Hepatic stellate cell (primary cell): ENCODE results near the gene FBXL17.

Experiments used
- DNase-seq: peaks from one replicate; pipeline ENCODE4 v3.0.0; 2011; ENCODE audit warnings: low spot score

FBXL17 gene

GRCh38 chr5:107858788-107859187 lies 523.1 kb downstream of the FBXL17 start:
- no peak for DNase-seq

GRCh38 chr5:107858324-107858723 lies 523.6 kb downstream of the FBXL17 start:
- no peak for DNase-seq

- no peak for DNase-seq
Observed at GRCh38 chr5:107857785-107858184, 524.1 kb downstream of the FBXL17 start.

- no peak for DNase-seq
Observed at GRCh38 chr5:107855171-107855570, 526.7 kb downstream of the FBXL17 start.

GRCh38 chr5:107853696-107854095 lies 528.2 kb downstream of the FBXL17 start:
- no peak for DNase-seq

- no peak for DNase-seq
Observed at GRCh38 chr5:107853031-107853430, 528.9 kb downstream of the FBXL17 start.

- no peak for DNase-seq
Observed at GRCh38 chr5:107849118-107849517, 532.8 kb downstream of the FBXL17 start.

- DNase-seq, result no peak
Observed at GRCh38 chr5:107840592-107840991, 541.3 kb downstream of the FBXL17 start.

GRCh38 chr5:107840161-107840560 lies 541.7 kb downstream of the FBXL17 start:
- no peak for DNase-seq

GRCh38 chr5:107835096-107835495 lies 546.8 kb downstream of the FBXL17 start:
- no peak for DNase-seq

GRCh38 chr5:107832746-107833145 lies 549.2 kb downstream of the FBXL17 start:
- no peak for DNase-seq

- peak; percentile 42 for DNase-seq
Observed at GRCh38 chr5:107831612-107832395, 550.1 kb downstream of the FBXL17 start.

GRCh38 chr5:107830750-107831149 lies 551.1 kb downstream of the FBXL17 start:
- no peak for DNase-seq

GRCh38 chr5:107826311-107827000 lies 555.4 kb downstream of the FBXL17 start:
- no peak for DNase-seq

GRCh38 chr5:107824821-107825220 lies 557.1 kb downstream of the FBXL17 start:
- DNase-seq, result no peak

GRCh38 chr5:107821288-107821687 lies 560.6 kb downstream of the FBXL17 start:
- DNase-seq, result no peak

GRCh38 chr5:107820429-107820828 lies 561.5 kb downstream of the FBXL17 start:
- no peak for DNase-seq

GRCh38 chr5:107817951-107818350 lies 563.9 kb downstream of the FBXL17 start:
- DNase-seq, result no peak

GRCh38 chr5:107817436-107817835 lies 564.5 kb downstream of the FBXL17 start:
- DNase-seq, result no peak

GRCh38 chr5:107815109-107815508 lies 566.8 kb downstream of the FBXL17 start:
- no peak for DNase-seq

GRCh38 chr5:107814183-107814827 lies 567.6 kb downstream of the FBXL17 start:
- DNase-seq, result no peak

- no peak for DNase-seq
Observed at GRCh38 chr5:107813559-107813958, 568.3 kb downstream of the FBXL17 start.

- peak; percentile 78 for DNase-seq
Observed at GRCh38 chr5:107812570-107813141, 569.2 kb downstream of the FBXL17 start.
